ENCODE results near the gene CAMTA1.

CAMTA1 gene

DNA sequence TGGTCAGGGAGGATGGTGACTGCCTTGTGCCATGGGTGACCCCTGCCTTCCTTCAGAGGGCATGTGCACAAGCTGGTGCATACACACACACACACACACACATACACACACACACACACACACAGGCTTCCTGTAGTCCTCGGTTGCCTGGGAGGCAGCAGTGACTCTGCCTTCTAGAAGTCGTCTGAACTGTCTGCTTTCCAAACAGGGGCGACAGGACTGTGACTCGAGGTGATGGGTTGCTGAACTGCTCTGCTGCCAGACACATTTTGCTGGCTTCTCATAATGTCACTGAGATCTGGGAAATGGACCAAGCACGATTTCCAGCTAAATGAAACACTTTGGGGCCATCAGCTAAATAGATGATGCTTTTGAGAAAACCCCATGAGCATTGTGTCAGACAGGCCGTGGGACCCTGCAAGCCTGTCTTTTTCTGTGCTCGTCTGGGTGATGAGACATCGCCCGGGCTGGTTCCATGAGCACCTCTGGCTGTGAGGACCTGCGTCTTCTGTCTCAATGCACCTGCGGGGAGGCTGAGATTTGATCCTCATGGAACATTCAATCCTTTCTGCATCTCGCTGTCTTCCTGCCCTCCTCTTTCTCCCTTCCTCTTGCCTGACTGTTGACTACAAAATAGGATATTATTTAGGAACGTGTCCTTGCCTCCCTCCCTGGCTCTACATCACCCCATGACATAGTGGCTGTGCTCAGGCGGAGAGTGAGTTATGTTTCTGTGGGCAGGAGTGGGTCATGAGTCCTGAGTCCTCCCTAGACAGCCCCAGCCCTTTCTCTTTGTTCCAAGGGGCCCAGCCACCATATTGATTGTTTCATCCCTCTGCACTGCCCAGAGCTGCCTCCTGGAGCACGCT is 436.8 kb downstream of the CAMTA1 start:
- DNase-seq = no peak

- DNase-seq = no peak
These were observed 437.4 kb downstream of the CAMTA1 start for GRCh38 chr1:7222695-7223015.

GRCh38 chr1:7223334-7224080 is 438.3 kb downstream of the CAMTA1 start:
- no peak for DNase-seq

GRCh38 chr1:7224081-7224534 is 438.9 kb downstream of the CAMTA1 start:
- no peak for DNase-seq

DNA sequence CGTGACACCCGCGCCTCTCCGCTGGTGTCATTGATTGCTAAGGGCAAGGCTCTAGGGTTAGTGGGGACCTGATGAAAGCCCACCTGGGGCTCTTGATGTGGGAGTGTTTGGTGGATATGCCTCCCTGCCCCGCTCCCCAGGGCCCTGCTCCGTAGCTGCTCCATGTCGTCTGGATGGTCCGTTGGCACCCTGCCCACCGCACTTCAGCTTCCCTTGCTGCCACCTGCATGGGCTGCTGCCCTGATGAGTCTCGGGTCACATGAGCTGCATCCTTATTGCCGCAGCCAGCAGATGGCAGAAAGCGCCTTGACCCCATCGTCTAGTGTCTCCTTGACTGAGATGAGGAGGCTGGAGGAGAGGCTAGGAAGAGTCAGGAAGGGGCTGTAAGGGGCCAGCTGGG is 439.4 kb downstream of the CAMTA1 start:
- DNase-seq = no peak

DNA sequence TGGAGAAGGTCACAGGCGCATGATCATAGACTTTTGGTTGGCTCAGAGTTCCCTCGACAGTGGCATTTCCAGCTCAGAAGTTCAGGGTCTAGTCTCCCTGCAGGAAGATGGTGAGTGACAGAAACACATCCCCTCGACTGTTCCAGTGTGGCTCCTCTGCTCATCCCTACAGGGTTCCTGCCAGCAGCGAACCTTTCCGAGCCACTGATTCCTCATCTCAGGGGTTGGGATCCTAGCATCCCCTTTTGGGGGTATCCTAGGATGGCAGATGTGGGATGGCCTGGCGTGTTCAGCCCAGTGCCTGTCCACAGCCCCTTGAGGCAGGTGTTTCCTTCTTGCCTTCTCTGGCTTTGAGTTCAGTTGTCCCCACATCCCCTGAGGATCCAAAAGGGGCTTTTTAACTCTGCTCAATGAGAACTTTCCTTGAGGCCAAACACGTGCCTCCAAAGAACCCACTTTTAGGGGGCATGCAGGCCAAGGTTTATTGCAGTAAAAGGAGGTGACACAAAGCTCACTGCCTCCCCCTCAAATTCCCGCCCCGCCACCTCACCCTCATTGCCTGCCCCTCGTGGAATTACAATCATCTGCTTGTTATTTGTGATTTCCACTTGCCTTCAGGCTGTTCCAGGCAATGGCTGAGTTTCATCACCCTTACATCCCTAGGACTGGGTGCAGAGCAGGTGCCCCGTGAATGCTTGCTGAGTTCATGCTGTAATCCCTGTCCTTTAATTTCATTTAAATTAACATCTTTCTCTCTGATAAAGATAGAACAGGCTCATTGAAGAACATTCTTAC is 440.7 kb downstream of the CAMTA1 start:
- DNase-seq = no peak

DNA sequence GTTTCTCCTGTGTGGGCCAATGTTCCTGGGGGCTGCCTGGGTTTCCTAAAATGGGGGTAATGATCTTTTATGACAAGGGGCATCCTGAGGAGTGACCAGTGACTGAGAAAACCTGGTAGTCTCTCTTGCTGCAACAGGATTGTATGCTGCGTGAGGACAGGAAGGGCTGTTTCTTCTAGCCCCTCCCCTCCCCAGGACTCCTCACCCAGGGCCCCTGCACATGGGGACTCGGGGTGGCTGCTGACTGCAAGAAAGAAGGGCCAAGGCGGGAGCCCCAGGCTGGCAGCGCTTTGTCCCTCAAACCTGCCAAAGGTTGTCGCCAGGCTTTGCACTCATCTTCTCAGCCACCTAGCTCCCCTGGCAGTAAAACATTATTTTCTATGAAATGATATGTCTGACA is 442.4 kb downstream of the CAMTA1 start:
- DNase-seq = no peak

GRCh38 chr1:7228252-7228961 is 443.2 kb downstream of the CAMTA1 start:
- DNase-seq = no peak

DNA sequence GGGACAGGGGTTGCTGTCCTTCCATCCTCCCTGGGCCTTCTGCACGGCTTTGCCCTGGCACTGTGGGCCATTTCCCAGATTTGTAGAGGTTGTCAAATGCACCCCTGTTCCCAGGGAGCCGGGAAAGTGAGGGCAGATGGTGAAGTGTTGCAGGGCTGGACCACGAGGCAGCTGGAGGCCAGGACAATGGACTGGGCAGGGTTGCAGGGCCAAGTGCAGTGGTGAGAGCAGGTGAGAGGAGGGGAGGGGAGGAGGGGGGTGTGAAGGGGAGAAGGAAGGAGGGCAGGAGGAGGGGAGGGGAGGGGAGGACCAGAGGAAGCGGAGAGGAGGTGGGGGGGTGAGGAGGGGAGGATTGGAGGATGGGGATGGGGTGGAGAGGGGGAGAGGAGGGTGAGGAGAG is 443.9 kb downstream of the CAMTA1 start:
- no peak for DNase-seq

- no peak for DNase-seq
These were observed 444.7 kb downstream of the CAMTA1 start for GRCh38 chr1:7229696-7230631.

DNA sequence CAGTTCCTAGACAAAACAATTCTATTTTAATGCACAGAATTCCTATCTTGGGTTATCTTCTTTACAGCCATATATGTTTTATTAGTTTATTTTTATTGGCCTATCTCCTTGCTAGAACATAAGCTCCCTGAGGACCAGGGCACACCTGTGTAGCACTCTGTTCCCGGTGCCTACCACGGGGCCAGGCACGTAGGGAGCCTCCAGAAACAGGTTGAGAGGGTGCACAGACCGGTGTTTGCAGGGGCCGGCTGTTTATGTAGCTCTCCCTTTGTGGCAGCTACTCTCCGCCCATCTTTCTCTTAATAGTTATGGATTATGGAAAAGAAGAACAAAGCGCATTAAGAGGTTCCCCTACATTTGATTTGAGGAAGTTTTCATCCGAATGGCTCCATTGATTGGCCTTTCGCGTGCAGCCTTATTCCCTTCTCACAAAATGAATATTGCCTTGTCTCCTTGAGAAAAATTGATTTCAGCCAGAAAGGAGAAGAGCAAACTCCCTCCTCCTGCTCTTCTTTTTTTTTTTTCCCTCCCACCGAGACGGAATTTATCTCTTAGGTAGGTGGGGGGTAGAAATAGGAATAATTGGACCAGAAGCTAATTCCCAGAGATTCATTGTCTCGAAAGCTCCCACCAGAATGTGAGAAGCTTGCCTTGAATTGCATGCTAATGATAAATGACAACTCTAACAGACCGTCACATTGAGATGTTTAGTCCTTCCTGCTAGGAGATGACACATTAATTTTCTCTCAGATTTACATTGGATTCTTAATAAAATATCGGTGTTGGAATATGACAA is 447.4 kb downstream of the CAMTA1 start:
- DNase-seq = no peak

DNA sequence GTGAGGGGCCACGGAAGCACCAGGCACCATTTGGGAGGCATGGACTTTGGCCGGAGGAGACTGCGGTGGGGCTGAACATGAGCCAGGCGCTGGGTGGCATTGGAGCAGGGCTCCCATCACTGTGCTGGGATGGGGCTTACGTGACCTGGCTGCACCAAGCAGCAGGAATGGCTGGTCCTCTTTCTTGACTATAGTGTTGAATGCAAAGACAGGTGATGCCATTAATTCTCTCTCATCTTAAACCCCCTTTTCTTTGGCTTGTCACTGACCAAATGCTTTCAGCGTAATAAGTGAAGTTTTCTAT is 447.9 kb downstream of the CAMTA1 start:
- no peak for DNase-seq

- DNase-seq = no peak
These were observed 448.6 kb downstream of the CAMTA1 start for GRCh38 chr1:7233646-7234470.

GRCh38 chr1:7234471-7234755 is 449.2 kb downstream of the CAMTA1 start:
- no peak for DNase-seq

GRCh38 chr1:7235871-7236517 is 450.7 kb downstream of the CAMTA1 start:
- DNase-seq = no peak

- no peak for DNase-seq
These were observed 451.7 kb downstream of the CAMTA1 start for GRCh38 chr1:7236844-7237515.

DNA sequence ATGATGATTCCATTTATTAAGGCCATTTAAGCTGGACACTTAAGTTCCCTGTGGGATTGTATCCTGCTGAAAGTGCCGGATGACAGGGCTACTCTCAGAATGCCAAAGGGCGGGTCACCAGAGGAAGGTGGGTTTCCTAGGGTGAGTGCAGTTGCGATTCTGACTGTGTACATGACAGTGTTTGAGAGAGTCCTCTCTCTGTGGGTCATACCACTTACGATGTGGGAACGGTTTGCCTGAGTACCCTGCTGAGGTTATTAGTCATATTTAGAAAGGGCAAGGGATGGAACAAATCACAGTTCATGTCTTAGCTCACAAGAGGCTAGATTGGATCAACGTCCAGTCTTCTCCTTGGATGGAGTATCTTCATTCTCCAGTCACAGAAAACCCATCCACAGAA is 461.9 kb downstream of the CAMTA1 start:
- no peak for DNase-seq

DNA sequence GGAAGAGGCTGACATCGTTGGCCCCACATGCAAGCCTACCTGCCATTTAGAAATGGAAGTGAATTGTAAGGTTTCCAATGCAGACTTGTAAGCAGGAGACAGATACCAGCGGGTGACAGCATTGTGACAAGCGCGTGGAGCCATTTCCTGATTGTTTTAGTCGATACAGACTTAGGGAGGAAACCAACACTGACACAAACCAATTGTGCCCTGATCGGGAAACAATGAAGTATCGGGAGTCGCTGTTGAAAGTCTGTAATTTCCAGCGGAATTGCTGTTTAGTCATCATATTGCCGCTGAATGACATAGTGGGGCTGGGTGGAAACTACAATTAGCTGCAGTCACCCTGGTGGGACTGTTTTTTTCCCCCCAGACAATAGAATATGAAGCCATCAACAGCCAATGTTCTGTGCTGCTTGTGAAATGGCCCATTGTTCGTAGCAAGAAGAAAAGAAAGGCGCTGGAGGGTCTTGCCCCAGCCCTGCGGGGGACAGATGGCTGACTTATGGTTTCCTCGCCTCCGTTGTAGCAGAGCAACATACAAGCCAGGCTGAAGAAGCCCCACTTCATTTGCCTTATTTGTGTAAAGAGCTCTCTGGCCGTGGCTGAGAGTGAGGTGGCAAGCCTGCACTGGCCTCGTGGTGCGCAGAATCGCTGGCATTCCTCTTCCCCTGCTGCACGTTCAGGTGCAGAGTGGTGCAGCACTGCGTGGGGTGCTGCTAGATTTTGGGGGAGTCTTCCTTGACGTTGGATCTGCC is 462.7 kb downstream of the CAMTA1 start:
- DNase-seq = no peak

Data from NCI-H526 treated with DMSO at 0.1 percent for 48 hours (cell line).